Measurements from ENCODE around the gene ITGA2B.
"Not testable (repeated sequence)": the region's sequence is repeated elsewhere in the genome, so short reads cannot be mapped to it uniquely, and the experiment has no call there.

ITGA2B gene

GRCh38 chr17:44389281-44389680, at the start of gene ITGA2B:
Gene ITGA2B, minus strand, starts transcription at chr17:44389649. Its CDS starts 176 bp downstream, at chr17:44389473.
- DNase-seq (ENCODE audit: low read depth) = no peak

GRCh38 chr17:44439168-44439567, 49.7 kb upstream of the ITGA2B start:
- no peak for DNase-seq (ENCODE audit: low read depth)

DNA sequence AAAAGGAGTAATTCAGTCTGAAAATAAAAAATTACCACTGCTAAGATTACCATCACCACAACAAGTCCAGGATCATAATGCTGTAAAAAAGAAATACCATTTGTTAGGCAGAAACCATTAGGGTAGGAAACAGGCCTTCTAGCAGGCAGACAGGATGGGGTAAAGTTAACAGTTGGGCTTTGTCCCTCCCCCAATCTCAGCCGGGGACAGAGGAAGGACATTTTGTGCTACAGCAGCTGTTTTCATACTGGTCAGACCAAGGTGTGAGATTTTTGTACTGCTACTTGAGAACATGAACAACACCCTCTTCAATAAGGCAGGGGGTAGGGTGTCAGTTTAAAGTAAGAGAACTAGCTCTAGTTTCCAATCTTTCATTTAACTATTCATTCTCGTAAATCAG, 49.2 kb upstream of the ITGA2B start:
- DNase-seq (ENCODE audit: low read depth) = no peak

- no peak for DNase-seq (ENCODE audit: low read depth)
Measured at GRCh38 chr17:44436336-44436735, 46.9 kb upstream of the ITGA2B start.

GRCh38 chr17:44432254-44433157, 43.1 kb upstream of the ITGA2B start:
- DNase-seq (ENCODE audit: low read depth) = no peak

GRCh38 chr17:44424828-44425461, 35.5 kb upstream of the ITGA2B start:
- no peak for DNase-seq (ENCODE audit: low read depth)

DNA sequence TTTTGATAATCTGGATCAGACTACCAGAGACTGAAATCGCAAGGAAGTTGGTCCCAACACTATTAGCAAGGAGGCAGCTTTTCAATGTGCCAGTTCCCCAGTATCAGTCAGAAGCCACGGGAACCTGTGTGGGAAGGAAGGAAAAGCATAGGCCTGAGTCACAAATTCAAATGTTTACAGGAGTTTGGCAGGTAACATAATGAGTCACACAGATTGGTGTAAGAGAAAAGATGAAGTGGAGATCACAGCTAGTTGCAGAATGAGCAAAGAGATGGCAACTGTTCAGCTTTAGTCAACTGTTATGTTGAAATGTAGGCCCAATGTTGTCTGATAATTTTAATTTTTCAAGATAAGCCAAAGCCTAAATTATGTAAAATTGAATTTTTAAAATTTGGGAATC, 28.1 kb upstream of the ITGA2B start:
- no peak for DNase-seq (ENCODE audit: low read depth)

DNA sequence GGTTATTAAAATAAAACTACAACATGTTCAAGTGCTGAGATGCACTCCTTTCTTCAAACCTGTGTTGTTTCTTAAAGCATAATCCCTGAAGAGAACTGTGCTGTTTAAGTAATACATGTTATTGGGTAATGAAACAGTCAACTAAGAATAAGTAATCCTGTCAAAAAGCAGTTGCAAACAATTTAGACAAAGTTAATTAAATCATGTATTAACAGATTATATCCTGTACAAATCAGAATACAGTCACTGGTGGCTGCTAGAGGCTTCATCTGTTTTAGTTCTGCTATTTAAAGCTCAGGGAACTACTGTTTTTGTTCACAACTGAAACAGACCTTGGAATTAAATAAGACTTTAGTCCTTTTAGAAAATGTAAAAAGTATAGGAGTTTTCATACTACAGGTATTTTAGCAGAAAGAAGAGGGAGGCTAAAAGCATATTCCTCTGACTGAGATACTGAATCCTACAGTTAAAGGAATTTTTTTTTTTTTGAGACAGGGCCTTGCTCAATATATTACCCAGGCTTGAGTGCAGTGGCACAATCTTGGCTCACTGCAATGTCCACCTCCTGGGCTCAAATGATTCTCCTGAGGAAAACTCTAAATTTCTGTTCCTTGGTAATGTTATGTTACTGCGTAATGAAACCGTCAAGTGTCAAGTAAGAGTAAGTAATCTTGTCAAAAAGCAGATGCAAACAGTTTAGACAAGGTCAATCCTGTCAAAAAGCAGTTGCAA, 27.3 kb upstream of the ITGA2B start:
- DNase-seq (ENCODE audit: low read depth) = no peak

DNA sequence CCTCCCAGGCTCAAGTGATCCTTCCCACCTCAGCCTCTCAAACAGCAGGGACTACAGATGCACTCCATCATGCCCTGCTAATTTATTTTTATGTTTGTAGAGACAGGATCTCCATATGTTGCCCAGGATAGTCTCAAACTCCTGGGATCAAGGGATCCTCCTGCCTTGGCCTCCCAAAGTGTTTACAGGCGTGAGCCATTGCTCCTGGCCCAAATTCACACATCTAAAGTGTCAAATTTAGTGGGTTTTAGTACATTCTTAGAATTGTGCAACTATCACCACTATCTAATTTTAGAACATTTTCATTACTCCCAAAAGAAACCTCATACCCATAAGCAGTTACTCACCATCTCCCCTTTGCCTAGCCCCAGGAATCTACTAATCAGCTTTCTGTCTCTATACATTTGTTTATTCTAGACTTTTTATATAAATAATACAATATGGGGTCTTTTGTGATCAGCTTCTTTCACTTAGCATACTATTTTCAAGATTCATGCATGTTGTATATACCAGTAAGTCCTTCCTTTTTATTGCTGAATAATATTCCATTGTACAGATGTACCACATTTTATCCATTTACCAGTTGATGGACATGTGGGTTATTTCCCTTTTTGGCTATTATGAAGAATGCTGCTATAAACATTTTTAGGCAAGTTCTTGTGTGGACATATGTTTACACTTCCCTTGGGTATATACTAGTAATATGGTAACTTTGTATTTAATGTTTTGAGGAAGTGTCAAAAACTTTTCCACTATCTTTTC, 25.1 kb upstream of the ITGA2B start:
- DNase-seq (ENCODE audit: low read depth) = no peak

DNA sequence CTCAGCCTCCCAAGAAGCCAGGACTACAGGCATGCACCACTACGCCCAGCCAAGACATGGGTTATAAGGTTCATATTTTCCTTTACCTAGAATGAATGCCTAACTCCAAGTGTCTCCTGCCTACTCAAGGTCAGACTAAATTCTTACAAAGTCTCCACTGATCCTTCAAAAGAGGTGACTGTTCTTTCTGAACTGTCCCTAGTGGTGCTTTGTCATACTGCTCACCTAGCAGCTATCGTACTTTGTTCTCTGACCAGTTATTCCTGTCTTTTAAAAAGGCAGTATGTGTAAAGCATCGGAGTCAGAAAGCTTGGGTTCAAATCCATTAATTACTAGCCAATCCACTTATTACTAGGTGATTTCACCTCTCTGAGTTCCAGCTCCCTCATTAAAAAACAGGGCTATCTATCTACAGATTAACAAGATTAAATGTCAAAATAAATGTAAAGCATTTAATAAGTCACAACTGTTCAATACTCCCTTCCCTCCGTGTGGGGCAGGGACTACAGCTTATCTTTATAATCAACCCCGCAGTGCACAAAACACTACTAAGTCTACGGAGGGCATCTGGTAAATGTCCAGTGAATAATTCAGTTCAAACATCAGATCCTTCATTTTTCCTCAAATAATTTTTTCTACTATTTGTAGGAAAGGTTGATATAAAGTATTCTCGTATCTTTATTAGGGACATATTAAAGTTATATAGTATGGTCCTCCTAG, 20.0 kb upstream of the ITGA2B start:
- DNase-seq (ENCODE audit: low read depth) = no peak

- no peak for DNase-seq (ENCODE audit: low read depth)
Measured at GRCh38 chr17:44408786-44409185, 19.3 kb upstream of the ITGA2B start.

DNA sequence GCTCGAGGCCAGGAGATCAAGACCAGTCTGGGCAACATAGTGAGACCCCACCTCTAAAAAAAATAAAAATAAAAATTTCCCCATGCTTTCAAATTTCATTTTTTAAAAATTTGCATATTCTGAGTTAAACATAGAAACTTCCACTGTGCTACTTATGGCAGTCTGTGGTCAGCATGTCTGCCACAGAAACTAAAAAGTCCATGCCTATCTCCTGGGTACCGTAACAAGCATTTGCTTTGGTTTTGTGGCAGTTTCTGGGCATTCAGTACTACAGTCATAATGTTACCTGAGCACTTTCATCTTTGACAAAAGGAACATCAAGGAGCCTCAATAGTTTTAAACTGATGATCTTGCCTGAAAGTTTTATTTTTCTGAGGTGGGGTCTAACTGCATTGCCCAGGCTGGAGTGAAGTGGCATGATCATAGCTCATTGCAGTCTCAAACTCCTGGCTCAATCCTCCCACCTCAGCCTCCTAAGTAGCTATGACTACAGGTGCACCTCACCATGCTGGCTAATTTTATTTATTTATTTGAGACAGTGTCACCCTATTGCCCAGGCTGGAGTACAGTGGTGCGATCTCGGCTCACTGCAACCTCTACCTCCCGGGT, 13.2 kb upstream of the ITGA2B start:
- no peak for DNase-seq (ENCODE audit: low read depth)

DNA sequence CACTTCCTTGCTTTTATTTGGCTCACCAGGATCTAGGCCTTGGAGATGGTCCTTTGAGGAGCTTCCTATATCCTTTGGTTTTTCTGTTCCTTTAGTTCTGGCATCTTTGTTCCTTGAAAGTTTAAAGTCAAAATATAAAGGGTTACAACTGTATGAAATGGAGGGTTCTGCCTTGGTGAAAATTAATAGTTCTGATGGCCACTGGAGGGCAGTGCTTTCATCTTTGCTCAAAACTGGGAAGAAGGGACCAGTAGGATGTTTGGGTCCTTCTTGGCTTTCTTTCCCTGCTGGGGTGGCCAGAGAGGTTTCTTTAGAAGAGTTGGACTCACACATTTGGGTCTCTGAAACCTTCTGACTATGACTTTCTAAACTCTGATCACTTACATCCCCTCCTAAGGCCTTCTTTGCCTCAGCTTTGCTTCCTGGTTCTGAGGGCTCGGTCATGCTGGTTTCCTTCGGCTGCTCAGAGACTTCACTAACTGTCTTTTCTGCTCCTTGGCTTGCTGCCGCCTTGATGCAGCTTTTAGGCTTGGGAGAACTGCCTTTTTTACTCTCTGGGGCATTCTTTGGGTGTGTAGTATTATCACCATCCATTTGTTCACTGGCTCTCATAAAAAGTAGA, 10.9 kb upstream of the ITGA2B start:
- no peak for DNase-seq (ENCODE audit: low read depth)

DNA sequence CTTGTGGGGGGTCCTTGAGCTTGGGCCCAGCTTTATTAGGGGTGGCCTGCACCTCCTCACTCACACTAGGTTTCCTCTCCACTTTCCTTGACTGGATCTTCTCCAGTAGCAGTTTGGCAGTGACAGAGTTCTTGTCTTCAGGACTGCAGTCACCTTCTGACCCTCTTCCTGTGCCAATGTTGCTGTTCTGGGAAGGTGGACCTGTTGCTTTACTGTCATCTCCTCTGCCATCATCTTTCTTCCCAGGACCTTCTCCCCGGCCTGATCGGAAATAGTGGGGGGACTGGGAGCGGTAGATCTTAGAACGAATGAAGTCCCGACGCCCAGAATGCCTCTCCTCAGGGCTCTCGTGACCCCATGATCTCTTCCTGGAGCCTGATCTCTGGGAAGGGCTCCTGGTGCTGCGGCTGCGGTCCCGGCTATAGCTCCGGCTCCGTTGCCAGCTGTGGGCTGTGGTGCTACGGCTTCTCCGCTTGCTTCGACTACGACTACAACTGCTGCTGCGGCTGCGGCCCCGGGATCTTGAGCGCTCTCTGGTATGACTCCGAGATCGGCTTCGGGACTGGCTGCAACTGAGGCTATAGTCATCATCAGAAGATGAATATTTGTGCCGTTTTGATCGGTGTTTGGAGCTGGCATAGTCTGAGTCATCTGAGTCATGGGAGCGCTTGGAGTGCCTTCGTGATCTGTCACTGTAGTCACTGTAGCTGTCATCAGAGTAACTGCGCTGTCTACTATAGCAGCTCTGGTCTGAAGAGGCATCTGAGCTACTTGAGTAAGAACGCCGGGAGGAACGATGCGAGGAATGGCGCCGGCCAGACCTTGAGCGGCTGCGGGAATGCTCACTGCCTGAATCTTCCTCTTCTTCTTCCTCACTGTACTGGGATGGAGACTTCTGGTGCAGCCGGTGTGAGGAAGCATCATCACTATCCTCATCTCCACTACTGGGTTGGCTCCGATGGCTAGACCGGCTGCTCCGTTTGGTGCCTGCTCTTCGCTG, 9.5 kb upstream of the ITGA2B start:
- no peak for DNase-seq (ENCODE audit: low read depth)

GRCh38 chr17:44397479-44398440, 8.3 kb upstream of the ITGA2B start:
- no peak for DNase-seq (ENCODE audit: low read depth)

- DNase-seq (ENCODE audit: low read depth) = no peak
Measured at GRCh38 chr17:44396946-44397345, 7.5 kb upstream of the ITGA2B start.

DNA sequence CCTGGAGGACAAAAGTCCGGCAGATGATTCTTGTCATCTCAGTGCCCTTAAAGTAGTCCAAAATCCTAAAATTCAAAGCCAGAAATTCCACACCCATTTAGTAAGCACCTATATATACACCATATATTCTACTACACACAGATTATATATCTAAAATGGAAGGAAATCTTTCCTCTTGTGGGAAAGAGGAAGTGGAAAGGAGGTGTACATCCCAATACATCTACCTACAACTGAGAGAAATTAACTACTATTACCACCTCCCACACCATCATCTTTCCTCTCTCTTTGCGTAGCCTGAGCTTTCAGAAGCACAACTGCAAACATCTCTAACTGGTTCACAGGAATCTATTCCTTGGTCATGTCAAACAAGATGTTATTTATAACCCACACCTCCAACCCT, 5.4 kb upstream of the ITGA2B start:
- DNase-seq (ENCODE audit: low read depth) = no peak

DNA sequence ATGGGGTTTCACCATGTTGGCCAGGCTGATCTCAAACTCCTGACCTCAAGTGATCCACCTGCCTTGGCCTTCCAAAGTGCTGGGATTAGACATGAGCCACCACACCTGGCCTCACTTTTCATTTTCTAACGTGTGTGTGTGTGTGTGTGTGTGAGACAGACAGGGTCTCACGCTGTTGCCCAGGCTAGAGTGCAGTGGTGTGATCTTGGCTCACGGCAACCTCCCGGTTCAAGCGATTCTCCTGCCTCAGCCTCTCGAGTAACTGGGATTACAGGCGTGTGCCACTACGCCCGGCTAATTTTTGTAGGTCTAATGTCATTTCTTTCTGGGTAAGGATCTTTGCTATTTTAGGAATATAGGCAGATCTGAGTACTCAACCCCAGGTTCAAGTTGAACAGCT, 4.7 kb upstream of the ITGA2B start:
- DNase-seq (ENCODE audit: low read depth) = not testable (repeated sequence)
